HEK293 (cell line): ENCODE data around the gene KRT79.

Experiments
- ATF2 ChIP-seq: fragments of 450-650 bp; formaldehyde crosslinking; IDR thresholded peaks from 2 replicates; pipeline ENCODE4 v1.5.1; 2016; ENCODE audit warnings: missing biosample characterization, missing genetic modification characterization, low read depth
- CTCF ChIP-seq: fragments of 450-650 bp; formaldehyde crosslinking; IDR thresholded peaks from 2 replicates; pipeline ENCODE4 v1.5.1; 2016; ENCODE audit warnings: missing biosample characterization, missing genetic modification characterization
- GLI2 ChIP-seq: fragments of 450-650 bp; formaldehyde crosslinking; IDR thresholded peaks from 2 replicates; pipeline ENCODE4; 2017; ENCODE audit warnings: missing biosample characterization, missing genetic modification characterization, low read depth, borderline replicate concordance
- MEIS1 ChIP-seq: sonication (generic); formaldehyde crosslinking; IDR thresholded peaks from 2 replicates; pipeline ENCODE4 v1.8.1; 2022; ENCODE audit warnings: missing genetic modification reagents, mild to moderate bottlenecking, borderline replicate concordance
- MZF1 ChIP-seq: fragments of 450-650 bp; formaldehyde crosslinking; IDR thresholded peaks from 2 replicates; pipeline ENCODE4 v1.5.1; 2017; ENCODE audit warnings: missing biosample characterization, missing genetic modification characterization, borderline replicate concordance
- ZBTB7A ChIP-seq: fragments of 450-650 bp; formaldehyde crosslinking; IDR thresholded peaks from 2 replicates; pipeline ENCODE4 v1.5.1; 2016; ENCODE audit warnings: low read depth, missing biosample characterization, missing genetic modification characterization
- ZBTB8A ChIP-seq: fragments of 450-650 bp; formaldehyde crosslinking; IDR thresholded peaks from 2 replicates; pipeline ENCODE4 v1.5.1; 2016; ENCODE audit warnings: missing biosample characterization, missing genetic modification characterization
- ZNF157 ChIP-seq: fragments of 450-650 bp; formaldehyde crosslinking; IDR thresholded peaks from 2 replicates; pipeline ENCODE4 v1.5.1; 2016; ENCODE audit warnings: missing biosample characterization, missing genetic modification characterization
- ZNF274 ChIP-seq, 2 experiments: fragments of 200-500 bp in 1 of 2; fragments of 450-650 bp in 1 of 2; sonication (Bioruptor generic) in 1 of 2; formaldehyde crosslinking in 1 of 2; IDR thresholded peaks; 2 replicates each; pipeline versions ENCODE4 v1.5.1 to v1.6.1; 2014 to 2016; ENCODE audit warnings: borderline replicate concordance in 1 of 2, inconsistent platforms in 1 of 2, low read length in 1 of 2, missing biosample characterization in 1 of 2, missing genetic modification characterization in 1 of 2
- ZNF513 ChIP-seq: fragments of 450-650 bp; IDR thresholded peaks from 2 replicates; pipeline ENCODE4 v1.5.1; 2018; ENCODE audit warnings: missing biosample characterization, missing genetic modification characterization

GRCh38 chr12:52794479-52795331, 39.4 kb downstream of the KRT79 start:
- no peak for TF ChIP-seq MZF1
- no peak for TF ChIP-seq CTCF
- TF ChIP-seq ZNF513: no peak
- no peak for TF ChIP-seq ATF2 (tag by site-specific recombination)
- TF ChIP-seq GLI2: no peak
- no peak for TF ChIP-seq ZNF274 (IDR thresholded peaks at IDR 0.05; ENCODE audit: low read length)
- no peak for TF ChIP-seq ZNF274 (tag by site-specific recombination; IDR thresholded peaks at IDR 0.05; ENCODE audit: borderline replicate concordance)
- no peak for TF ChIP-seq ZBTB7A (tag by site-specific recombination)
- no peak for TF ChIP-seq ZBTB8A (tag by site-specific recombination)
- TF ChIP-seq MEIS1 (CRISPR knock-in tag): no peak
- no peak for TF ChIP-seq ZNF157 (tag by site-specific recombination)
